HG02943 (cell line): Measurements from ENCODE around the gene ATP5PD.
"Not testable (repeated sequence)": the region's sequence is repeated elsewhere in the genome, so short reads cannot be mapped to it uniquely, and the experiment has no call there.

Experiments
- ATAC-seq: cut with Tn5 transposase; IDR thresholded peaks from one replicate; pipeline ENCODE4 v1.9.1; 2021; ENCODE audit warnings: mild to moderate bottlenecking, low read depth, moderate library complexity; ENCODE audit not compliant: unreplicated experiment

ATP5PD gene

GRCh38 chr17:75077496-75078283 lies 30.9 kb upstream of the ATP5PD start:
- no peak for ATAC-seq

- ATAC-seq: no peak
Observed at GRCh38 chr17:75077072-75077495, 30.3 kb upstream of the ATP5PD start.

- no peak for ATAC-seq
Observed at GRCh38 chr17:75075597-75076336, 29.0 kb upstream of the ATP5PD start.

- no peak for ATAC-seq
Observed at GRCh38 chr17:75074532-75074931, 27.8 kb upstream of the ATP5PD start.

- ATAC-seq: no peak
Observed at GRCh38 chr17:75073618-75074047, 26.9 kb upstream of the ATP5PD start.

GRCh38 chr17:75072909-75073308 lies 26.1 kb upstream of the ATP5PD start:
- ATAC-seq: not testable (repeated sequence)

GRCh38 chr17:75071478-75072271 lies 24.9 kb upstream of the ATP5PD start:
- not testable (repeated sequence) for ATAC-seq

- ATAC-seq: no peak
Observed at GRCh38 chr17:75069783-75070182, 23.0 kb upstream of the ATP5PD start.

GRCh38 chr17:75068750-75069149 lies 22.0 kb upstream of the ATP5PD start:
- ATAC-seq: no peak

GRCh38 chr17:75067856-75068255 lies 21.1 kb upstream of the ATP5PD start:
- ATAC-seq: no peak

GRCh38 chr17:75065562-75066151 lies 18.9 kb upstream of the ATP5PD start:
- no peak for ATAC-seq

GRCh38 chr17:75064867-75065561 lies 18.2 kb upstream of the ATP5PD start:
- ATAC-seq: no peak

- ATAC-seq: no peak
Observed at GRCh38 chr17:75064460-75064859, 17.7 kb upstream of the ATP5PD start.

- no peak for ATAC-seq
Observed at GRCh38 chr17:75064040-75064439, 17.3 kb upstream of the ATP5PD start.

GRCh38 chr17:75063626-75064025 lies 16.9 kb upstream of the ATP5PD start:
- no peak for ATAC-seq

- no peak for ATAC-seq
Observed at GRCh38 chr17:75063201-75063600, 16.4 kb upstream of the ATP5PD start.

GRCh38 chr17:75061618-75062017 lies 14.8 kb upstream of the ATP5PD start:
- ATAC-seq: no peak

GRCh38 chr17:75061055-75061438 lies 14.3 kb upstream of the ATP5PD start:
- no peak for ATAC-seq

GRCh38 chr17:75060434-75061054 lies 13.8 kb upstream of the ATP5PD start:
- no peak for ATAC-seq
